Stimulated activated CD4-positive, alpha-beta T cell treated with anti-CD3 and anti-CD28 coated beads, Interleukin-4, amount 100 ng/mL, for 4 hours (primary cell): Measurements from ENCODE around the gene MAN1B1.

Source experiments
- DNase-seq, 2 experiments: peaks; one replicate each; pipeline ENCODE4 v3.0.0-alpha.2; 2020

Gene MAN1B1

GRCh38 chr9:137069508-137070091 is 17.2 kb upstream of the MAN1B1 start:
- DNase-seq = no peak

GRCh38 chr9:137070201-137070905 is 16.4 kb upstream of the MAN1B1 start, which contains the start of gene SAPCD2:
Gene SAPCD2 (minus strand): TSS chr9:137070557. CDS start chr9:137070460, 97 bp downstream.
- peak; percentile 75 to 80 for DNase-seq

GRCh38 chr9:137070906-137071275 is 15.9 kb upstream of the MAN1B1 start:
- no peak for DNase-seq

- no peak for DNase-seq
Measured at GRCh38 chr9:137071282-137071681, 15.5 kb upstream of the MAN1B1 start.

GRCh38 chr9:137073992-137074399 is 12.8 kb upstream of the MAN1B1 start:
- DNase-seq = no peak

GRCh38 chr9:137074657-137075274 is 12.0 kb upstream of the MAN1B1 start:
- DNase-seq = no peak

GRCh38 chr9:137075275-137075775 is 11.5 kb upstream of the MAN1B1 start:
- DNase-seq = no peak

- DNase-seq = no peak
Measured at GRCh38 chr9:137076636-137077009, 10.2 kb upstream of the MAN1B1 start.

- peak; percentile 27 to 34 for DNase-seq
Measured at GRCh38 chr9:137077010-137077747, 9.6 kb upstream of the MAN1B1 start, which contains the start of gene UAP1L1. Gene UAP1L1 (plus strand): TSS chr9:137077517. CDS start chr9:137077533, 16 bp downstream.

GRCh38 chr9:137077758-137078693 is 8.8 kb upstream of the MAN1B1 start:
- DNase-seq = peak; percentile 22 to 35

- no peak for DNase-seq
Measured at GRCh38 chr9:137078701-137079400, 7.9 kb upstream of the MAN1B1 start.

GRCh38 chr9:137079401-137079787 is 7.4 kb upstream of the MAN1B1 start:
- DNase-seq = no peak

GRCh38 chr9:137080260-137081122 is 6.3 kb upstream of the MAN1B1 start:
- no peak for DNase-seq

- DNase-seq = no peak
Measured at GRCh38 chr9:137082222-137082924, 4.4 kb upstream of the MAN1B1 start.

GRCh38 chr9:137082925-137083290 is 3.9 kb upstream of the MAN1B1 start:
- no peak for DNase-seq

GRCh38 chr9:137083394-137084004 is 3.3 kb upstream of the MAN1B1 start:
- DNase-seq = no peak

- DNase-seq = no peak
Measured at GRCh38 chr9:137084526-137084925, 2.3 kb upstream of the MAN1B1 start.

- peak; percentile 12 to 37 for DNase-seq
Measured at GRCh38 chr9:137085920-137086530, 760 bp upstream of the MAN1B1 start.

- no peak for DNase-seq
Measured at GRCh38 chr9:137087409-137087925, 682 bp downstream of the MAN1B1 start.
